SIG-M5 treated with dmso at 0.1 percent for 504 hours (cell line): Measurements from ENCODE around the gene ZBTB43.

Experiments used
- DNase-seq: peaks from one replicate; lab custom pipeline; 2025; ENCODE audit not compliant: unreplicated experiment; lab: John Stamatoyannopoulos, UW

The ZBTB43 gene

GRCh38 chr9:126827227-126827626 is 22.4 kb downstream of the ZBTB43 start:
- DNase-seq: no peak

DNA sequence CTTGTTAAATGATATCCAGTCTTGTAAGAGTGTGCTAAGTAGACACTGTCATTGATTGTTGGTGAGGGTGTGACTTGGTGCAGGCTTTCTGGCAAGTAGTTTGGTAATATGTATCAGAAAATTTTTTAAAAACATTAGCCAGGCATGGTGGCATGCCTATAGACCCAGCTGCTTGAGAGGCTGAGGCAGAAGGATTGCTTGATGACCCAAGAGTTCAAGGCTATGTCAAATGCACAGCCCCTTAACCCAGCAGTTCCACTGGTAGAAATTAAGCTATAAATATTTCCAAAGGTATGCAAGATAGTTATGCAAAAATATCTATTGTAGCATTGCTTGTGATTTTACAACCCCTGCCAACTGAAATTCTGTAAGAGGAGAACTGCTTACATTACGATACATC is 24.2 kb downstream of the ZBTB43 start:
- no peak for DNase-seq

- DNase-seq: no peak
These were observed 26.0 kb downstream of the ZBTB43 start for GRCh38 chr9:126830827-126831226.

- DNase-seq: no peak
These were observed 27.6 kb downstream of the ZBTB43 start for GRCh38 chr9:126832440-126832839.

- DNase-seq: no peak
These were observed 28.2 kb downstream of the ZBTB43 start for GRCh38 chr9:126833020-126833419.

DNA sequence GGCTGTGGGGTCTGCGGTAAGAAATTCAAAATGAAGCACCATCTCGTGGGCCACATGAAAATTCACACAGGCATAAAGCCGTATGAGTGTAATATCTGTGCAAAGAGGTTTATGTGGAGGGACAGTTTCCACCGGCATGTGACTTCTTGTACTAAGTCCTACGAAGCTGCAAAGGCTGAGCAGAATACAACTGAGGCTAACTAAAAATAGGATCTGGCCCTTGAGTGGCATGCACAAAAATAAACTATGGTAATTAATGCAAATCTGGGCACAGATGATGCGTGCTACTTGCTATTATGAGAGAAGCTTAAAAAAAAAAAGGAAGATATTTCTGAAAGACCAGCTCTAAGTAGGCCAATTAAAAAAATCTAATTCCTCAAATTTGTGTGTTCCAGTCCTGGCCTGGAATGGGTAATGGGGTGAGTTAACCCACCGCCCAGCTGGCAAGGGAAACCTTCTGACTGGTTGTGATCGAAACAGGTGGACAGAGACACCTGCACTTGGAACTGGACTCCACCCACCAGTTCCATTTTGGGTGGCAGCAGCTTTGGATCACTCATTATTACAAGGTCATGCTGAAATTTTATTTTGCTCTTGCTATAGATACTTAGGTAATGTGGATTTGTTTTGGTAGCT is 29.0 kb downstream of the ZBTB43 start:
- DNase-seq: no peak

GRCh38 chr9:126834672-126835071 is 29.8 kb downstream of the ZBTB43 start:
- no peak for DNase-seq

DNA sequence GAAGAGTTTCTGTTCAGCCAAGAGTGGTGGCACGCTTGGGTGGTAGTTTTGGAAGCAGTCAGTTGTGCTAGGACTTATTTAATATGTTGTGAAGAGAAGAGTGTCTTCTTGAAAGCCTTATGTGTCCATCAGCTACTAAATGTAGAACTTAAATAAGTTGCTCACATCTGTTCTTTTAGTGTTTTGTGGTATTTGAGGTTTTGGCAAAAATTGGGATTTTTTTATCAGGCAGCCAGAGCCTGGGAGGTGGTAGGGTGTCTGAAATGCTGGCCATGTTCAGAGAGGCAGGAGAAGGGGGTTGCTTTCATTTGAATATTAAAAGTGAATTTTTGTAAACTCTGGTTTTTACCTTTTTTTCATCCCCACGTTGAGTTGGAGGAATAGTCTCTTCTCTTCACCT is 31.4 kb downstream of the ZBTB43 start:
- no peak for DNase-seq

DNA sequence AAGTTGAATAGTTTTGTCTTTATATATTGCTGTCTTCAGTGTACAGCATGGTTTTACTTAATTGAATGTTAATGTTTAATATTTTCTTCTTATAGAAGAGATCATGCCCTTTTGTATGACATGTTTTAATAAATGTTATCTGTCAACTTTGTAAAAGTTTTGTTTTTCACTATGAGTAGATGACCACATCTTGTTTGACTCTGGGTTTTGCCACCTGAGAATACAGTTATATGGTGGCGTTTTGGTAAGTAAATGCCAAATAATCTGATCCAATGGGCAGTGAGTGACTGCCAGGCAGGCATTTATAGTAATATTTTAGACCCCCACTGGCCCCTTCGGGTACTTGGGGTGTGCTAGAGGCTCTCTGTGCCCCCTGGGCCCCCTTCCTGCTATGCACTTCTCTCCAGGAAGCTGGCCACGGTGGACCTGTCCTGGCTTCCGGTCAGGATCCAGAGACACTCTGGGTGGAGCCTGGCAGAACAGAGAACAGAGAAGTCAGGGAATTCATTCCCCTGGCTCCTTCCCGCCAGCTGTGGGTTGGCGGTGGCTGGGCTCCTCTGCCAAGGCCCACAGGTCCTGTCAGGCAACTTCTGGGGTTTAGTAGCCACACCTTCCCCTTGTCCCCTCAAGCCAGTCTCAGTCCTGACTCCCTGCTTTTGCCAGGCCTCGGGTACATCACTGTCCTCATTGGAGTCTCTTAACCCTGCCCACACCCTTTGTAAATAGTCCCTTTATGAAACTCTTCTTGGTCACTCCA is 33.4 kb downstream of the ZBTB43 start:
- no peak for DNase-seq

- DNase-seq: no peak
These were observed 34.1 kb downstream of the ZBTB43 start for GRCh38 chr9:126838895-126839294.

DNA sequence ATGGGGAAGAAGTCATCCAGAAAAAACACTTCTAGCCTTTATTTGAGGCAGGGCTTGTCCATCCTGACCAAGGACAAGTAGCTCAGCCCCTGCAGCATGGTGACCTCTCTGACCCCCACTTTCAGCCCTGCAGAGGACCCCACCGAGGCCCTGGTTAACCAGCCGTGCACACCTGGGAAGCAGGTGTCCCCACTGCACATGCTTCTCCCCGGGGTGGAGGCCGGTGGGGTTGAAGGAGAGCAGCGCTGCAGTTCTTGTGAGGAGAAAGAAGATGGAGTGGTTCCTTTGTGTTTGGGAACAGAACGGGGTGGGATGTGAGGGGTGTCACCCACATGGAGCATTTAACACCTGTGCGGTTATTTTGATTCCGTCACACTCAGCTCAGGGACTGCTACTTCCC is 34.5 kb downstream of the ZBTB43 start:
- DNase-seq: no peak

- no peak for DNase-seq
These were observed 37.5 kb downstream of the ZBTB43 start for GRCh38 chr9:126842220-126842842.

DNA sequence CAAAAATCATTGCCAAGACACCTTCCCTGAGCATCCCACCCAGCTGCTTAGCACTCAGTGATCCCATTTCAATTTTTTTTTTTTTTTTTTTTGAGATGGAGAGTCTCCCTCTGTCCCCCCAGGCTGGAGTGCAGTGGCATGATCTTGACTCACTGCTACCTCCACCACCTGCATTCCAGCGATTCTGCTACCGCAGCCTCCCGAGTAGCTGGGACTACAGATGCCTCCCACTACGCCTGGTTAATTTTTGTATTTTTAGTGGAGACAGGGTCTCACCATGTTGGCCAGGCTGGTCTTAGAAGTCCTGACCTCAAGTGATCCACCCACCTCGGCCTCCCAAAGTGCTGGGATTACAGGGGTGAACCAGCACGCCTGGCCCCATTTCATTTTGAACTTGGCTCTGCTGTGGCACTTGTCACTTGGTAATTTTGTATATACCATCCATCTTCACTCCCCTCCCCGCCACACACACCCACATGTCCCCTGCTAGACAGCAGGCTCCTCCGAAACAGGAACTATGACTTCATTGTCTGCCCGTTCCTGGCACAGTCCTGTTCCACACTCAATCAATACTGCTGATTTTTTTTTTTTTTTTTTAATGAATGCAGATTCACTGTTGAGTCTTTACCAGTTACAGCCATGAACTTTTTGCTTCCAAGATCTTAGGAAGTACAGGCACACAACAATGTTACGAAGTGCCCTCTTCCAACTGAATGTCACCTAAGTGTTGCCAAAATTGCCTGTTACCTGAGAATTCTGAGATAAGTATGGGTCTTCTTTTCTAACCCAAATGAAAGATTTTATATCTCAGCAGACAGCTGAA is 38.3 kb downstream of the ZBTB43 start:
- peak; percentile 19 for DNase-seq

DNA sequence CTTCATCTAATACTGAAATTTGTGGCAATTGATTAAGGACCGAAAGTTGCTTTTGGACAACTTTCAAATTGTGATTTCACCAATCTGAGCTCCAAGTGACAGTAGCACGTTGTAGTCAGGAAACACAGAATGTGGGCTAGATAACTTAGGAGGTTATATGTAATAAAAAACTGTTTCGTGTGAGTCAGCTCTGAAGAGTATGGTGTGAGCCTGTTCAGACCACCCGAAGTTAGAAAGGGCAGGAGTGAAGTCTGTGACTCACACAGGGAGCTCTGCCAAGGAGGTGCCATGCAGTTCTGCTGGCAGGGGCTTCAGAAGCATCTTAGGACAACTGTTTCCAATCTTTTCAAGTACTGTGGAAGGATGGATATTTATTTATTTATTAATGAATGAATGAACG is 39.2 kb downstream of the ZBTB43 start:
- DNase-seq: no peak

DNA sequence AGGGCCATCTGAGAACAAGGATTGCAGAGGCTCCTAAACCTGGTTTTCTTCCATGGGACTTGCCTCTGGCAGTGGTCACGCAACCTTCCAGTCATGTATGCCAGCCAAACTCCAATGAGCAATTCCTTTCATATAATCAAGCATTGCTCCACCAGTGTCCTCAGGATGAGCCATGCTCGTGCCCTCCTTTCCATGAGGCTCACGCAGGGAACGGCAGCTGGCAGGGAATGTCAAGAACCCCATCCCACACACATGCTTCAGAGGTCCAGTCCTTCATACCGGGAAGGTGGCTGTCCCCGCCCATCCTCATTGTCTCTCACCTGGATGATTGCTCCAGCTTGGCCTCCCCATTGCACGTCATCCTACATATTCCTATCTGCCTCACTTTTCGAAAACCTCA is 42.2 kb downstream of the ZBTB43 start:
- no peak for DNase-seq

GRCh38 chr9:126849591-126850225 is 44.9 kb downstream of the ZBTB43 start:
- DNase-seq: no peak

- DNase-seq: no peak
These were observed 46.5 kb downstream of the ZBTB43 start for GRCh38 chr9:126851286-126851880.

DNA sequence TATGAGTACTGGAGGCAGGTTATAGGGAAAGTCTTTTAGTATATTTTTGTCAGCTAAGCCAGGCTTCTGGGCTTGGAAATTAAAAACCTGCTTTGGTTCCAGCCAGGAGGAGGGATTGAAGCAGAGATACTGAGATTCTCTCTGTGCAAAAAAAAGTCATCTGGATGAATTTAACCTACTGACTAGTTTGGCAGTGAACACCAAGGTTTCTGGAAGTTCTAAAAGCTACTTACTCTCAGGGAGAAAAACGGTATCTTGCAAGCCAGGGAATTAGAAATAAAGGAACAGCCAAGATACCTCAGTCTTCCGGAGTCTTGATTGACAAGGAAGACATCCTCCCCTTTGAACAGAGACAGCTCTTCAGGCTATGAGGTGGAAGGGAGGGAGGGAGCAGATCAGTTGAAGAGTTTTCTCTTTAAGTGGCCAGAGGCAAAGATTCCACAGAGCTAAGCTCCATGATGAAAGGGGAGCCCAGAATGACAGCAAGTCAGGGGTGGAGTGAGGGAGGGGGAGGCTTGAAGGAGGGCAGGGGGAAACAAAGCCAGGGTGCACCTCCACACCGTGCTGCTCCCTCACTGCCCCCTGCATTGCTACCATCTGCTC is 47.3 kb downstream of the ZBTB43 start:
- DNase-seq: no peak

GRCh38 chr9:126853667-126854066 is 48.8 kb downstream of the ZBTB43 start:
- DNase-seq: no peak

DNA sequence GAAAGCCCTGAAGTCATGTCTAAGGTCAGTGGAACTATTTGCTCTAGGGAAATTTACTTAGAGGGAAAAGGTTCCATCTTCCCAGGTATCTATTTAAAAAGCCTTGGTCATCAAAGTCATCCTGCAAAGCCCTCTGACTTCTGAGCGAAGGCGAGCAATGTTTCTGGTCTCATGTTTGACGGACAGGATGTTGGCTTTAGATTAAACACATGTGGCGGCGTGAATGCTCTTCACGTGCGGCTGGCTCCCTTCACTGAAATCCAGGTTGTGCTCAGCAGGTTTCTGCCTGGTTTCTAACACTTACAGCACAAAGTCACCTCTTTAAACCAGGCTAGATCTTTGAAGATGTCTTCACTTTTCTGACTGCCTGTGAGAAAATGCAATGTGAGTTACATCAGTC is 49.9 kb downstream of the ZBTB43 start:
- DNase-seq: no peak
